Measurements from ENCODE around the gene TIMP2.

DNA sequence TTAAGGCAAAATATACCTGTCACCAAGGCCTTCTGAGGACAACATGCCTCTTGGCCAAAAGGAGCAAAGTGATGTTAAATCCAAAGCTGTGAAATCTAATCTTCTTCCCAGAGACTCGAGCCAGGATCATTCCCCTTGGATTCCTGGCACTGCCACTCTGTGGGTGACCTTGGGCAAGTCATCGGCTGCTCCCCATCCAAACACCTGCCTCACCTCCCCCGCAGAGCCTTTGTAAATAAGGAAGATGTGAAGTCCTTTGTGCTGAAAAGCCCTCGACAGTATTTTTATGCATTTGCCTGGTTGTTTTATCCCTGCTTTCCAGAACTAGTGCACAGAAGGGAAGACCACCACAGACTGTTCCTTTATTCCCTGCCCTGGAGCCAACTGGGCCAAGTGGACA is 16.8 kb downstream of the TIMP2 start:
- TF ChIP-seq CTCF (conservative IDR thresholded peaks at IDR 0.05; ENCODE audit: low read depth, low read length) (no peak), EZH2 (IDR thresholded peaks at IDR 0.05; ENCODE audit: borderline replicate concordance, low read depth, low read length, poor library complexity, severe bottlenecking) (no peak)

Measured in A673 (cell line).